Tibial artery (tissue), 4 donors: Measurements from ENCODE around the gene RALGAPA2.

Experiments used
- DNase-seq, 2 donors: peaks; one replicate each; pipeline ENCODE4 v3.0.0-alpha.2; 2019
- H3K27ac ChIP-seq, 2 donors: fragments of 200-600 bp; sonication (generic) in 1 of 2; 1 replicate in 1 of 2; 2 replicates in 1 of 2; pipeline ENCODE4 v1.5.1; 2018 to 2019; ENCODE audit warnings: mild to moderate bottlenecking in 1 of 2
- H3K27me3 ChIP-seq, 2 donors: fragments of 200-600 bp; sonication (generic) in 1 of 2; one replicate each; pipeline versions ENCODE4 v1.5.1 to v1.6.0; 2016 to 2019
- H3K36me3 ChIP-seq, 3 donors: fragments of 200-600 bp; sonication (generic) in 2 of 3; one replicate each; pipeline ENCODE4 v1.5.1; 2016 to 2019; ENCODE audit warnings: mild to moderate bottlenecking in 2 of 3
- H3K4me1 ChIP-seq, 4 donors: fragments of 200-600 bp; sonication (generic) in 2 of 4; 1 replicate in 3 of 4; 2 replicates in 1 of 4; pipeline ENCODE4 v1.5.1; 2016 to 2019
- H3K4me3 ChIP-seq, 2 donors: fragments of 200-600 bp; sonication (generic) in 1 of 2; 1 replicate in 1 of 2; 2 replicates in 1 of 2; pipeline ENCODE4 v1.5.1; 2018 to 2019; ENCODE audit warnings: mild to moderate bottlenecking in 2 of 2
- H3K9me3 ChIP-seq, 3 donors: fragments of 200-600 bp; sonication (generic) in 1 of 3; one replicate each; pipeline ENCODE4 v1.5.1; 2016 to 2019
- intact Hi-C: fragments of 100-400 bp; cut with DNase I; formaldehyde crosslinking; loops from one replicate; pipeline ENCODE4 v1.15.0; 2023; ENCODE audit warnings: low total_unique reads
- TF ChIP-seq, protein P1 (sequence below), 2 experiments: fragments of 200-600 bp in 1 of 2; fragments of 450-650 bp in 1 of 2; IDR thresholded peaks; one replicate each; pipeline ENCODE4 v1.5.1; 2017 to 2019; ENCODE audit warnings: antibody characterized with exemption in 2 of 2, mild to moderate bottlenecking in 1 of 2, moderate library complexity in 1 of 2

Gene RALGAPA2

DNA sequence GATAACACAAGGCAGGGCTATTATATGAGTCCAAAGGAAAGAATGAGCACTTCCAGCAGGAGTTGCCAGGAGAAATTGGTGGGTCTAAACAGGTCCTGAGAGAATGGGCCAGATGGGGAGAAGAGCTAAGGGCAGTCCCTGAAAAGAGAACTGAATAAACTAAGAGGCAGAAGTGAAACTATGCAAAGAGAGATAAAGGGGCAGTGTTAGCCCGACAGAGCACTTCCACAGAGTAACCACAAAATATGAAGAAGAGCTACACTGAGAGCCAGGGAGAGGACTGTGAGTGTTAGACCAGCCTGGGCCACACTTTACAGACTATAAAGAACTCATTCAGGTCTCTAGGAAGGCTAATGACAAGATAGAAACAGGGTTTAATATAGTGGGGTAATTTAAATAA is 43.8 kb downstream of the RALGAPA2 start:
- intact Hi-C loops, result no loop called here
- H3K9me3 ChIP-seq, result no peaks in the 10 kb centered on the region
- no peaks in the 10 kb centered on the region for H3K36me3 ChIP-seq
- H3K4me3 ChIP-seq, result no peak overlapping the region
- H3K4me1 ChIP-seq, result no peaks in the 10 kb centered on the region
- H3K27me3 ChIP-seq, result no peaks in the 10 kb centered on the region
- TF ChIP-seq, protein P1, sequence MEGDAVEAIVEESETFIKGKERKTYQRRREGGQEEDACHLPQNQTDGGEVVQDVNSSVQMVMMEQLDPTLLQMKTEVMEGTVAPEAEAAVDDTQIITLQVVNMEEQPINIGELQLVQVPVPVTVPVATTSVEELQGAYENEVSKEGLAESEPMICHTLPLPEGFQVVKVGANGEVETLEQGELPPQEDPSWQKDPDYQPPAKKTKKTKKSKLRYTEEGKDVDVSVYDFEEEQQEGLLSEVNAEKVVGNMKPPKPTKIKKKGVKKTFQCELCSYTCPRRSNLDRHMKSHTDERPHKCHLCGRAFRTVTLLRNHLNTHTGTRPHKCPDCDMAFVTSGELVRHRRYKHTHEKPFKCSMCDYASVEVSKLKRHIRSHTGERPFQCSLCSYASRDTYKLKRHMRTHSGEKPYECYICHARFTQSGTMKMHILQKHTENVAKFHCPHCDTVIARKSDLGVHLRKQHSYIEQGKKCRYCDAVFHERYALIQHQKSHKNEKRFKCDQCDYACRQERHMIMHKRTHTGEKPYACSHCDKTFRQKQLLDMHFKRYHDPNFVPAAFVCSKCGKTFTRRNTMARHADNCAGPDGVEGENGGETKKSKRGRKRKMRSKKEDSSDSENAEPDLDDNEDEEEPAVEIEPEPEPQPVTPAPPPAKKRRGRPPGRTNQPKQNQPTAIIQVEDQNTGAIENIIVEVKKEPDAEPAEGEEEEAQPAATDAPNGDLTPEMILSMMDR (IDR thresholded peaks at IDR 0.05), result no peak
- no peak for DNase-seq
- H3K27ac ChIP-seq, result no peak overlapping the region

DNA sequence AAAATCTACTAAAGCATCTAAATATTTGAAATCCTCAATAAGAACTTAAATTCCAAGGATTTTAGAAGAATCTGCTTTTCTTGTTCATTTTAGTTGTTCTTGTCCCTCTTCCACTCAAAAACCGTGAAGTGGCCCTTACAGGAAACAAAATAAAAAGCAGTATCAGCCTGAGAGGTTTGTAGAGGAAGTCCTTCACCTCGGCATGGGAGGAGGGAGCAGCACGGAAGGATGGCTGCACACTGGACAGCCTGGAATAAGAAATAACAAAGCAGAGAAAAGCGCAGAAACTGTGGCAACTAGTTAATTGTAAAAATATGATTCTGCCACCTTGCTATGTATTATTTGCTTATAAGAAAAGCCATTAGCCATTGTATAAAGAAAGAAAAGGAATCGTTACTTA is 46.1 kb downstream of the RALGAPA2 start:
- no peak for DNase-seq
- Histone ChIP-seq H3K4me3 (no peak overlapping the region), H3K9me3 (no peaks in the 10 kb centered on the region), H3K27ac (no peak overlapping the region), H3K27me3 (no peaks in the 10 kb centered on the region), H3K36me3 (no peaks in the 10 kb centered on the region), H3K4me1 (no peaks in the 10 kb centered on the region)
- TF ChIP-seq, protein P1 (IDR thresholded peaks at IDR 0.05), result no peak
- intact Hi-C loops, result no loop called here

DNA sequence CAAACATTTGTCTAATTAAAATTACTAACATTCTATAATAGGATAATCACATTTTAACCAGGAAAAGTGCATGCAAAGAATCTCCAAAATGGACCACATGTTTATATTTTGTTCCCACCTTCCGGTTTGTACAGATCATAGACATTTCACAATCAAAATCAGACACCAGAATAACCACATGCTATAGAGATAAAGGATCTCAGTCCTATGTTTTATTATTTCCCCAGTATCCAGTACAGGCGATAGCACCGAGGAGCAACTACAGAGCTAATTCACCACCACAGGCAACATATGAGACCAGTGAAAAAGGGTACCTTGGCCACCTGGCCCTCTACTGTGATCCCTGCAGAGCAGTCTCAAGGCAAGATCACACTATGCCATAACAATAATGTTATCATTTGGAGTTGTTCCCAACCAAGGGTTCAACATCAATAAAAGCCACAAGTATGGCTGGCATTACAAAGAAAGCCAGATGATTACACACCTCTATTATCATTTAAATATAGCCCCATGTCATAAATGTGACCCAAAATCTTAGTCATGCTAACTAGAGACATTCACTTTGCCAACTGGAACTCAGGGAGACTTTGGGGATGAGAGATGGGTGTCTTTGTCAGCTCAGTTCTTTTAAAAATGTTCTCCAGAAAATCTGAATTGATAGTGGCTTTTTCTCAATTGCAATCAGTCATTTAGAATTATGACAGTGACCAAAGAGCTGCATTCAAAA is 46.7 kb downstream of the RALGAPA2 start:
- no peak overlapping the region for H3K27ac ChIP-seq
- H3K4me3 ChIP-seq, result no peak overlapping the region
- TF ChIP-seq, protein P1 (IDR thresholded peaks at IDR 0.05), result no peak
- no peaks in the 10 kb centered on the region for H3K9me3 ChIP-seq
- no peak for DNase-seq
- no peaks in the 10 kb centered on the region for H3K27me3 ChIP-seq
- H3K4me1 ChIP-seq, result no peaks in the 10 kb centered on the region
- peaks cover 0 to 4% (median 0%) of the 10 kb centered on the region in 3 donors for H3K36me3 ChIP-seq
- intact Hi-C loops, result no loop called here

DNA sequence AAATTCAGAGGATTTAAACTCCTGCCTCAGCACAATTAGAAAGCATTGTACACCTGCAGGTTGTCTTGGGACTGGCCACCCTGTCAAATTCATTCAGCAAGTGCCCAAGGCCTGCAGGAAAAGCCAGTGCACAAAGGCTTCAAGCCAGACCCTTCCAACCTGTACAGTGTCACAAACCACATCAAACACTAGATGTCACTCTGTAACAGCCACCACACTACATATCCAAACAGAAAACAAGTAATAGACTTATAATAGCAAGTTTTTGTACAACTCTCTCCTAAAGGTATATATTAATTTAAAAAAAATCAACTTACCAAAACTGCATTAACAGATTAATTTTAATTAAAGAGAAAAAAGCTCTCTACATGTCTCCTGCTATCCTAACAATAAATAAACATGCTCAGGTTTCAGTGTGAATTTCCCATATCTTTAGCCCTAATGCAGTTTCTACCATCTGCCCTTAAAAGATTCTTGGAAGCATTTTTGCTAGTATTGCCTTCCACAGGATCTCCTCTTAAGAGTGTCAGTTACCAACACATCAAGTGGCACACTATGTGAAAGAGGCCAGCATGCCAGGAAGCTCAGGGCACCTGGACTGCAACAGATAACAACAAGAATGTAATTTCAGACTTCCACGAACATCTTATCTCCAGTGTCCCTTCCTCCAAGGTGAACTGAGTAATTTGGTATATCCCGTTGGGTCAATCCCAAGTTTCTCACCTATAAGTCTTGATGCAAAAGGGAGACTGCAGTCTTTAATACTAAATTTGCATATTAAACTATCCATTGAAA is 47.5 kb downstream of the RALGAPA2 start:
- intact Hi-C loops, result no loop called here
- H3K4me3 ChIP-seq, result no peak overlapping the region
- H3K9me3 ChIP-seq, result no peaks in the 10 kb centered on the region
- DNase-seq, result no peak
- no peak overlapping the region for H3K27ac ChIP-seq
- H3K27me3 ChIP-seq, result no peaks in the 10 kb centered on the region
- H3K4me1 ChIP-seq, result no peaks in the 10 kb centered on the region
- TF ChIP-seq, protein P1 (IDR thresholded peaks at IDR 0.05), result peak in 1 of 2 experiments; percentile 27
- peaks cover 0 to 4% (median 0%) of the 10 kb centered on the region in 3 donors for H3K36me3 ChIP-seq

DNA sequence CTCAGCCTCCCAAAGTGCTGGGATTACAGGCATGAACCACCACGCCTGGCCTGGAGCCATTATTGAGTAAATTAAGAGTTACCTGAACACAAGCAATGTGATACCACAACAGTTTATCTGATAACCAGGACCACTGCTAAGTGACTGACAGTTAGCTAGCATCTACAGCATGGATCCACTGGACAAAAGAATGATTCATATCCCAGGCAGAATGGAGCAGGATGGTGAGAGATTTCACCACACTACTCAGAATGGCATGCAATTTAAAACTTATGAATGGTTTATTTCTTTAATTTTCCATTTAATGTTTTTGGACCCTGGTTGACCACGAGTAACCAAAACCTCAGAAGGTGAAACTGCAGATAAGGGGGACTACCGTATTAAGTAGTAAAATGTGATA is 48.6 kb downstream of the RALGAPA2 start:
- DNase-seq, result no peak

More for the DNA sequence above, 48.6 kb downstream of the RALGAPA2 start:
- Histone ChIP-seq H3K36me3 (peaks cover 0 to 4% (median 0%) of the 10 kb centered on the region in 3 donors), H3K27ac (no peak overlapping the region), H3K9me3 (no peaks in the 10 kb centered on the region), H3K4me3 (no peak overlapping the region), H3K4me1 (peaks cover 0 to 6% (median 0%) of the 10 kb centered on the region in 4 donors), H3K27me3 (no peaks in the 10 kb centered on the region)
- TF ChIP-seq, protein P1 (IDR thresholded peaks at IDR 0.05), result no peak
- intact Hi-C loops, result no loop called here
